ENCODE measurements around the gene MRPS22. TPM values are rescaled to one million over a fixed set of nuclear protein-coding genes. Genes with fewer than 3 reads are reported as not detected.

MRPS22 gene
- total RNA-seq (2013), result 55.7 TPM
- polyA plus RNA-seq (10 to 100 TPM; 19.2 to 43.2 (median 39.0) TPM), polyA minus RNA-seq (13.9 and 20.3 TPM in 2 replicates), total RNA-seq (24.3 to 53.6 (median 33.1) reads per million in 11 experiments)

GRCh38 chr3:139343895-139344856 is at the start of gene MRPS22:
TSS of gene MRPS22 (plus strand) at chr3:139344020. CDS start at chr3:139344027, 7 bp downstream.
- peak; percentile 74 to 83 (median 83) for DNase-seq
- H3K36me3 Mint-ChIP-seq, result peaks cover 19 to 23% of the 10 kb centered on the region in 2 donors
- peak within 1 kb of the TSS in 1 of 2 donors; percentile 16 for H3K4me3 Mint-ChIP-seq
- intact Hi-C loops (cut with micrococcal nuclease), result no loop called here
- peaks cover 2% of the 10 kb centered on the region for H3K4me1 Mint-ChIP-seq
- Histone ChIP-seq H3K9me3 (replicated peaks in 1 of 2; ENCODE audit: control insufficient read depth in 1 of 2, insufficient read depth in 1 of 2, low read length in 2 of 2) (no peaks in the 10 kb centered on the region), H4K20me1 (ENCODE audit: insufficient read depth, low read length) (peaks cover 17% of the 10 kb centered on the region), H3K27me3 (ENCODE audit: control insufficient read depth in 2 of 2, insufficient read depth in 2 of 2, low read length in 2 of 2) (peaks cover 0 to 2% of the 10 kb centered on the region in 2 donors), H2AFZ (ENCODE audit: insufficient read depth, low read depth, low read length, poor library complexity, severe bottlenecking) (peak within 1 kb of the TSS; percentile 96), H3K4me1 (ENCODE audit: control insufficient read depth in 1 of 2, insufficient read depth in 2 of 2, low read length in 2 of 2) (peaks cover 12 to 15% of the 10 kb centered on the region in 2 donors), H3K4me3 (replicated peaks in 1 of 3; ENCODE audit: low read depth in 2 of 3, low read length in 3 of 3) (peak within 1 kb of the TSS; percentile 89 to 95 (median 89)), H3K27ac (ENCODE audit: low read depth in 1 of 2, low read length in 2 of 2) (peak within 1 kb of the TSS; percentile 89 to 95), H3K79me2 (ENCODE audit: insufficient read depth, low read length) (peaks cover 39% of the 10 kb centered on the region), H3K9ac (ENCODE audit: insufficient read depth, low read length, poor library complexity, severe bottlenecking) (peak within 1 kb of the TSS; percentile 91), H3K36me3 (replicated peaks in 1 of 2; ENCODE audit: control insufficient read depth in 1 of 2, insufficient read depth in 2 of 2, low read length in 2 of 2) (peaks cover 24 to 28% of the 10 kb centered on the region in 2 donors), H3K4me2 (replicated peaks; ENCODE audit: extremely low read depth, low read length, poor library complexity, severe bottlenecking) (peak within 1 kb of the TSS; percentile 94)
- TF ChIP-seq CTCF (IDR thresholded peaks at IDR 0.05), result no peak
- WGBS (ENCODE audit: insufficient coverage), result 2% methylated on average over 34 of the region's 37 CpGs
- peak within 1 kb of the TSS in 1 of 7 donors; percentile 6 for H3K27ac Mint-ChIP-seq
- peaks cover 0 to 5% (median 2%) of the 10 kb centered on the region in 7 donors for H3K9me3 Mint-ChIP-seq
- H3K27me3 Mint-ChIP-seq (ENCODE audit: low read depth in 3 of 3), result no peaks in the 10 kb centered on the region

- Histone ChIP-seq H3K9ac (ENCODE audit: insufficient read depth, low read length, poor library complexity, severe bottlenecking) (no peak overlapping the region), H3K4me2 (replicated peaks; ENCODE audit: extremely low read depth, low read length, poor library complexity, severe bottlenecking) (no peak overlapping the region), H4K20me1 (ENCODE audit: insufficient read depth, low read length) (no peaks in the 10 kb centered on the region), H3K9me3 (replicated peaks in 1 of 2; ENCODE audit: control insufficient read depth in 1 of 2, insufficient read depth in 1 of 2, low read length in 2 of 2) (no peaks in the 10 kb centered on the region), H3K79me2 (ENCODE audit: insufficient read depth, low read length) (no peaks in the 10 kb centered on the region), H3K4me3 (replicated peaks in 1 of 3; ENCODE audit: low read depth in 2 of 3, low read length in 3 of 3) (no peak overlapping the region), H3K27me3 (ENCODE audit: control insufficient read depth in 2 of 2, insufficient read depth in 2 of 2, low read length in 2 of 2) (no peaks in the 10 kb centered on the region), H3K4me1 (ENCODE audit: control insufficient read depth in 1 of 2, insufficient read depth in 2 of 2, low read length in 2 of 2) (no peaks in the 10 kb centered on the region), H3K27ac (ENCODE audit: low read depth in 1 of 2, low read length in 2 of 2) (no peak overlapping the region), H2AFZ (ENCODE audit: insufficient read depth, low read depth, low read length, poor library complexity, severe bottlenecking) (no peak overlapping the region), H3K36me3 (replicated peaks in 1 of 2; ENCODE audit: control insufficient read depth in 1 of 2, insufficient read depth in 2 of 2, low read length in 2 of 2) (no peaks in the 10 kb centered on the region)
- DNase-seq, result no peak
- intact Hi-C loops (cut with micrococcal nuclease), result no loop called here
- no peaks in the 10 kb centered on the region for H3K36me3 Mint-ChIP-seq
- no peaks in the 10 kb centered on the region for H3K4me1 Mint-ChIP-seq
- H3K9me3 Mint-ChIP-seq, result no peaks in the 10 kb centered on the region
- WGBS (ENCODE audit: insufficient coverage), result 94% methylated on average over 4 of the region's 5 CpGs
- peaks cover 0 to 12% (median 0%) of the 10 kb centered on the region in 3 donors for H3K27me3 Mint-ChIP-seq (ENCODE audit: low read depth in 3 of 3)
- TF ChIP-seq CTCF (IDR thresholded peaks at IDR 0.05), result no peak
- no peak overlapping the region for H3K4me3 Mint-ChIP-seq
- H3K27ac Mint-ChIP-seq, result no peak overlapping the region
Observed at GRCh38 chr3:139295040-139295439, 48.8 kb upstream of the MRPS22 start.

All from CD14-positive monocyte (primary cell).